Measurements from ENCODE around the gene FGFR2. TPM values are rescaled to one million over a fixed set of nuclear protein-coding genes. Genes with fewer than 3 reads are reported as not detected.

The FGFR2 gene
- total RNA-seq, 3 donors from 2014 or later: 31.8 to 62.8 (median 44.3) TPM

DNA sequence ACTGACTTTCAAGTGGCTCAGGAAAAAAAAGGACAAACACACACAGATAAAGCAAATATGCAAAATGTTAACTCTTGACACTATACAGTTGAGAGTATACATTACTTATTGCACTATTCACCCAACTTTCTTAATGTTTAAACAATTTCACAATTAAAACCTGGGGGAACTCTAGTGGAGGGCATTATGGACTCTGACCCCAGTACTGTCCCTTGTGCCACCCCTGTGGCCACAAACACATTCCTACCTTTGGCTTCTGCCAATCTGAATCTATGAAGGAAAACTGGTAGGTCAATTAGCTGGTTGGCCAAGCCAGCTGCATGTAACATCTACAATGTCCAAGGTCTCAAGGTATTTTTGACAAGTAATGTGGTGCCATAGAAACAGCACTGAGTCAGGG, 7.5 kb upstream of the FGFR2 start:
- peaks cover 0 to 3% of the 10 kb centered on the region in 2 donors for H3K27me3 ChIP-seq
- no peak overlapping the region for H3K27ac ChIP-seq
- no peaks in the 10 kb centered on the region for H3K9me3 ChIP-seq
- intact Hi-C loops (cut with DNase I; ENCODE audit: low total_unique reads): loop anchor here (10.0 kb wide), 1 partner anchor 529 kb away; no protein-coding TSS in a partner anchor
- H3K36me3 ChIP-seq: no peaks in the 10 kb centered on the region
- no peak for TF ChIP-seq POLR2A (IDR thresholded peaks at IDR 0.05)
- TF ChIP-seq, protein P1, sequence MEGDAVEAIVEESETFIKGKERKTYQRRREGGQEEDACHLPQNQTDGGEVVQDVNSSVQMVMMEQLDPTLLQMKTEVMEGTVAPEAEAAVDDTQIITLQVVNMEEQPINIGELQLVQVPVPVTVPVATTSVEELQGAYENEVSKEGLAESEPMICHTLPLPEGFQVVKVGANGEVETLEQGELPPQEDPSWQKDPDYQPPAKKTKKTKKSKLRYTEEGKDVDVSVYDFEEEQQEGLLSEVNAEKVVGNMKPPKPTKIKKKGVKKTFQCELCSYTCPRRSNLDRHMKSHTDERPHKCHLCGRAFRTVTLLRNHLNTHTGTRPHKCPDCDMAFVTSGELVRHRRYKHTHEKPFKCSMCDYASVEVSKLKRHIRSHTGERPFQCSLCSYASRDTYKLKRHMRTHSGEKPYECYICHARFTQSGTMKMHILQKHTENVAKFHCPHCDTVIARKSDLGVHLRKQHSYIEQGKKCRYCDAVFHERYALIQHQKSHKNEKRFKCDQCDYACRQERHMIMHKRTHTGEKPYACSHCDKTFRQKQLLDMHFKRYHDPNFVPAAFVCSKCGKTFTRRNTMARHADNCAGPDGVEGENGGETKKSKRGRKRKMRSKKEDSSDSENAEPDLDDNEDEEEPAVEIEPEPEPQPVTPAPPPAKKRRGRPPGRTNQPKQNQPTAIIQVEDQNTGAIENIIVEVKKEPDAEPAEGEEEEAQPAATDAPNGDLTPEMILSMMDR (IDR thresholded peaks at IDR 0.05): no peak
- TF ChIP-seq POLR2AphosphoS5 (IDR thresholded peaks at IDR 0.05): no peak
- no peak for DNase-seq (ENCODE audit: low spot score in 2 of 2)
- no peaks in the 10 kb centered on the region for H3K4me1 ChIP-seq
- no peak overlapping the region for H3K4me3 ChIP-seq

DNA sequence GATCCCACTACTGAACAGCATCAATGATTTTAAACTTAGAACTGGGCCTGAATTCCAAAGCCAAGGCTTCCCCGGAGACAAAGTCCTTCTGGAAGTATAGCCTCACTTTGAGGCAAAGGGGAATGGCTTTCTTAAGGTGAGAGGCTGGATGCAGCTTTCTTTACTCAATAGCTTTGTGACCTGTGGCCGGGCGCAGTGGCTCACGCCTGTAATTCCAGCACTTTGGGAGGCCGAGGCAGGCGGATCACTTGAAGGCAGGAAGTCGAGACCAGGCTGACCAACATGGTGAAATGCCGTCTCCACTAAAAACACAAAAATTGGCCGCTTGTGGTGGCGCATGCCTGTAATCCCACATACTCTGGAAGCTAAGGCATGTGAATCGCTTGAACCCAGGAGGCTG, 3.2 kb upstream of the FGFR2 start:
- Histone ChIP-seq H3K36me3 (no peaks in the 10 kb centered on the region), H3K27ac (no peak overlapping the region), H3K4me1 (peaks cover 0 to 4% of the 10 kb centered on the region in 2 donors), H3K4me3 (no peak overlapping the region), H3K27me3 (no peaks in the 10 kb centered on the region), H3K9me3 (no peaks in the 10 kb centered on the region)
- TF ChIP-seq, protein P1 (IDR thresholded peaks at IDR 0.05): no peak
- no peak for DNase-seq (ENCODE audit: low spot score in 2 of 2)
- intact Hi-C loops (cut with DNase I; ENCODE audit: low total_unique reads): loop anchor here (10.0 kb wide), 1 partner anchor 533 kb away; no protein-coding TSS in a partner anchor

DNA sequence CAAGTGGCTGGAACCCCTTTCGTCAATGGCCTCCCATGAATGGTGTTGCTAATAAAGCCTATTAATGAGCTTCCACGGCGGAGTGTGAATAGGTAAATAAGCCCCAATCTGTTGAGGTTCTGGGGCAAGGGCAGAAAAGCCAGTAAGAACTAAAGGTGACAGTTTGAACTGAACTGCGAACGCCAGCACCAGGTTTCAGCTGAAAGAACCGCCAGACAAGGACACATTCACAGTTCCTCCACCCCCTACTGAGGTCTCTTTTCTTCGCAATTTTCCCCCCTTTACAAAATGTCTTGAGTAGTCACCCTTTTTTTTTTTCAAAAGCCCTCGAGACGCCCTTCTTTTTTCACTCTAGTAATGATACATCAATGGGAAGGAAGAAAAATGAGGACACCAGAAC, 2.4 kb upstream of the FGFR2 start:
- Histone ChIP-seq H3K27ac (no peak overlapping the region), H3K4me3 (no peak overlapping the region), H3K36me3 (no peaks in the 10 kb centered on the region), H3K4me1 (peaks cover 0 to 4% of the 10 kb centered on the region in 2 donors), H3K27me3 (no peaks in the 10 kb centered on the region), H3K9me3 (no peaks in the 10 kb centered on the region)
- TF ChIP-seq, protein P1 (IDR thresholded peaks at IDR 0.05): no peak
- TF ChIP-seq POLR2A (IDR thresholded peaks at IDR 0.05): no peak
- DNase-seq (ENCODE audit: low spot score in 2 of 2): no peak
- intact Hi-C loops (cut with DNase I; ENCODE audit: low total_unique reads): loop anchor here (10.0 kb wide), 1 partner anchor 534 kb away; no protein-coding TSS in a partner anchor

DNA sequence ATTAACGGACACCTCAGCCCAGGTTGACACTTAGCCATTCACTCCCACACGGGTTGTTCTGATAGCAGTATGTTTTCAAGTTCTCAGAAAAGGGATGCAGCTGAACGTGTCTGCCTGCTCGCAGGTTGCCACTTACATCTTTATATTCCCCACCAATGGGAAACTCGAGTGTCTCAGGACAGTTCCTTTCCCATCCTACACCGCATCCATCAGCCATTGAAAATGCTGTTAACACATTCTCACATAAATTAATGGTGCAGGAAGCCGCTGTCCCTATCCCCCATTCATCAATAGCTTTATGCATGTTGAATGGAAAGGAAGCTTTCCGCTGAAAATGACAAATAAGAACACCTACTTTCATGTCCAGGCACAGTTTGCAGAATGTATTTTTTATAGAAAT, 1.7 kb upstream of the FGFR2 start:
- Histone ChIP-seq H3K36me3 (no peaks in the 10 kb centered on the region), H3K27me3 (no peaks in the 10 kb centered on the region), H3K4me3 (no peak overlapping the region), H3K27ac (no peak overlapping the region), H3K9me3 (no peaks in the 10 kb centered on the region), H3K4me1 (peaks cover 0 to 4% of the 10 kb centered on the region in 2 donors)
- DNase-seq (ENCODE audit: low spot score in 2 of 2): no peak
- TF ChIP-seq POLR2A (IDR thresholded peaks at IDR 0.05) (no peak), POLR2AphosphoS5 (IDR thresholded peaks at IDR 0.05) (no peak)
- TF ChIP-seq, protein P1 (IDR thresholded peaks at IDR 0.05): no peak
- intact Hi-C loops (cut with DNase I; ENCODE audit: low total_unique reads): loop anchor here (10.0 kb wide), 1 partner anchor 535 kb away; no protein-coding TSS in a partner anchor

DNA sequence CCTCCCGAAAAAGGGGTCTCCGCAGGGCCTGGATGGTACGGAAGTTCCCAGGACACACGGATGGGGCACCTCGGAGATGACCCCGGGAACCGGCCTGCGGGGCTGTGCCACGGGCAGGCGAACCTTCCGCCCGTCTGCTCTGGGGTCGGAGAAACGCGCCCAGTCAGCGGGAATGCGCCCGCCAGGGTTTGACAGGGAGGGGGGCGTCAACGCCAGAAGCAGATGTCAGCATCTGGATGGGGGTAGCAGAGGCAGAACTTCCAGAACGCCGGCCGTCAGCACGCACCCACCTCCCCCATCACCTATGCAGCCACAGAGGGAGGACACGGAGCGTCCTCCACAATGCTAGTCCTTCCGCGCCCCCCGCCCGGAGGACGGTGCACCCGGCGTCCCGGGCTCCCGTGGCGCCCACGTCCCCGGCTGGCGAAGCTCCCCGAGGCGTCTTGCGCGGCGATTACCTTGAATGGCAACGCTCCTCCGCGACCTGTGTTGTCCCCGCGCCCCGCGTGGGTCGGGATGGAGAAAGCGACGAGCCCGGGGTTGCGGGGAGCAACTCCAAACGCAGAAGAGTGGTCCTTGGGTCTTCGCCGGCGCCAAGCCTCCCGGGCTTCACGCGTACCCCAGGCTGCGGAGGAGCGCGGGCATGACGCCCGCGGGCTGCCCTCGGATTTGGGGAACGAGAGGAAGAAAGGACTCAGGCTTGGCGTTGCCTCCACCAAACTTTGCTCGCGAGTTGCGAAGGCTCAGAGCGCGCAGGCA, 561 bp downstream of the FGFR2 start:
- Histone ChIP-seq H3K4me3 (peak overlapping the region; percentile 44 to 89 (median 63)), H3K36me3 (no peaks in the 10 kb centered on the region), H3K9me3 (no peaks in the 10 kb centered on the region), H3K4me1 (peaks cover 0 to 4% of the 10 kb centered on the region in 2 donors), H3K27ac (peak overlapping the region; percentile 76 to 77), H3K27me3 (no peaks in the 10 kb centered on the region)
- intact Hi-C loops (cut with DNase I; ENCODE audit: low total_unique reads): no loop called here
- TF ChIP-seq, protein P1 (IDR thresholded peaks at IDR 0.05): no peak
- TF ChIP-seq POLR2A (IDR thresholded peaks at IDR 0.05) (no peak), POLR2AphosphoS5 (IDR thresholded peaks at IDR 0.05) (no peak)
- no peak for DNase-seq (ENCODE audit: low spot score in 2 of 2)

Data from breast epithelium (tissue), 4 donors.